ENCODE measurements around the gene OR5H15.

- TF ChIP-seq CTCF (IDR thresholded peaks at IDR 0.05; ENCODE audit: poor library complexity, severe bottlenecking) (no peak), REST (IDR thresholded peaks at IDR 0.05; ENCODE audit: borderline replicate concordance) (no peak), POLR2AphosphoS5 (IDR thresholded peaks at IDR 0.05) (no peak), EZH2 (IDR thresholded peaks at IDR 0.05; ENCODE audit: borderline replicate concordance, insufficient read depth, low read length, poor library complexity, severe bottlenecking) (no peak)
Observed at GRCh38 chr3:98199020-98199419, 32.5 kb downstream of the OR5H15 start.
